Neutrophil (primary cell): ENCODE measurements around the gene HNRNPLL.
A peak's percentile ranks its signal among the peaks of the same experiment; 100 is the strongest.

Experiments
- H3K27ac ChIP-seq: fragments of 200-600 bp; sonication (generic); 2 replicates; pipeline ENCODE4 v1.5.1; 2016; ENCODE audit warnings: mild to moderate bottlenecking, moderate library complexity
- H3K27me3 ChIP-seq: fragments of 200-600 bp; sonication (generic); 2 replicates; pipeline ENCODE4 v1.6.0; 2016; ENCODE audit warnings: mild to moderate bottlenecking
- H3K36me3 ChIP-seq: fragments of 200-600 bp; sonication (generic); 2 replicates; pipeline ENCODE4 v1.5.1; 2017
- H3K4me1 ChIP-seq, 2 experiments: fragments of 200-600 bp in 1 of 2; sonication (generic) in 1 of 2; 1 replicate in 1 of 2; 2 replicates in 1 of 2; pipeline versions ENCODE4 v1.5.1 to v1.6.1; 2013 to 2016; ENCODE audit warnings: low read depth in 1 of 2, low read length in 1 of 2, mild to moderate bottlenecking in 1 of 2, moderate library complexity in 1 of 2; ENCODE audit not compliant: control insufficient read depth in 1 of 2, insufficient read depth in 1 of 2
- H3K4me3 ChIP-seq, 2 experiments: fragments of 200-600 bp in 1 of 2; sonication (generic) in 1 of 2; 1 replicate in 1 of 2; 2 replicates in 1 of 2; pipeline ENCODE4 v1.5.1; 2013 to 2016; ENCODE audit warnings: low read depth in 1 of 2, low read length in 1 of 2, mild to moderate bottlenecking in 1 of 2, moderate library complexity in 1 of 2
- H3K9me3 ChIP-seq: fragments of 200-600 bp; sonication (generic); 2 replicates; pipeline ENCODE4 v1.5.1; 2016
- TF ChIP-seq, protein P1 (sequence below): fragments of 200-600 bp; sonication (generic); IDR thresholded peaks from 2 replicates; pipeline ENCODE4 v1.5.1; 2016; ENCODE audit warnings: antibody characterized with exemption

The HNRNPLL gene

DNA sequence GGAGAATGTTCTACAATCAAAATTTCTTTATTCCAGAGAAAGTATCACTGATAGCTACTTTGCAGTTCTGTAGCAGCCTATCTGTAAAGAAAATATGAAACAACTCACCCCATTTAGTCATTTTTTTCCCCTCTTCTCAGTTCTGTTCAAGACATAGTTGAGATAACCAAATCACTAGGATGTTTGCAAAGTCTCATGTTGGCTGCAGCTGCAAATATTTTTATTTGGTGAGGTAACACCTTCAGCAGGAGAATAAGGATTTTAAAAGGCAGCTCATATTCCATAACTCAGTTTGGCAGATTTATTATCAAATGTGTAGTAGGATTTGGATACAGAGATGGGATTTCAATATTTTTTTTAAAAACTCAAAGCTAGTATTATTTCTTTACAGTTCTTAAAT, 41.0 kb downstream of the HNRNPLL start:
- Histone ChIP-seq H3K9me3 (no peaks in the 10 kb centered on the region), H3K4me1 (peaks cover 0 to under 1% of the 10 kb centered on the region in 2 experiments), H3K4me3 (no peak overlapping the region), H3K27ac (no peak overlapping the region), H3K27me3 (no peaks in the 10 kb centered on the region), H3K36me3 (peaks cover 66% of the 10 kb centered on the region)
- TF ChIP-seq, protein P1, sequence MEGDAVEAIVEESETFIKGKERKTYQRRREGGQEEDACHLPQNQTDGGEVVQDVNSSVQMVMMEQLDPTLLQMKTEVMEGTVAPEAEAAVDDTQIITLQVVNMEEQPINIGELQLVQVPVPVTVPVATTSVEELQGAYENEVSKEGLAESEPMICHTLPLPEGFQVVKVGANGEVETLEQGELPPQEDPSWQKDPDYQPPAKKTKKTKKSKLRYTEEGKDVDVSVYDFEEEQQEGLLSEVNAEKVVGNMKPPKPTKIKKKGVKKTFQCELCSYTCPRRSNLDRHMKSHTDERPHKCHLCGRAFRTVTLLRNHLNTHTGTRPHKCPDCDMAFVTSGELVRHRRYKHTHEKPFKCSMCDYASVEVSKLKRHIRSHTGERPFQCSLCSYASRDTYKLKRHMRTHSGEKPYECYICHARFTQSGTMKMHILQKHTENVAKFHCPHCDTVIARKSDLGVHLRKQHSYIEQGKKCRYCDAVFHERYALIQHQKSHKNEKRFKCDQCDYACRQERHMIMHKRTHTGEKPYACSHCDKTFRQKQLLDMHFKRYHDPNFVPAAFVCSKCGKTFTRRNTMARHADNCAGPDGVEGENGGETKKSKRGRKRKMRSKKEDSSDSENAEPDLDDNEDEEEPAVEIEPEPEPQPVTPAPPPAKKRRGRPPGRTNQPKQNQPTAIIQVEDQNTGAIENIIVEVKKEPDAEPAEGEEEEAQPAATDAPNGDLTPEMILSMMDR = no peak

DNA sequence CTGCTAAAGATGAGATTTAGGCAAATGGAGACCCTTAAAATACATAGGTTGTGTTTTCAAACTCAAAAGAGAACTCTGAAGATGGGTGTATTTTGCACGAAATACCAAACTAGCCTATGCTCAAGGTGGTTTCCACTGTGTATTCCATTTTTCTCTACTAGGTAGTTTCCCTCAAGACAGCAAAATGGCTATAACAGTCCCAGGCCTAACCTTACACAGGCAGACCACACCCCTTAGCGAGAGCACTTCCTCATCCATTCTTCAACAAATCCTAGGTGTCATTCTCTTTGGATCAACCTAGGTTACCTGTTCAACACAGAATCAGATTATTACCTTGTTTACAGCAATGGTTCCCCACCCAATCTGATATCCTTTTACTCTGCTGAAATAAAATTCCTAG, 42.6 kb downstream of the HNRNPLL start:
- Histone ChIP-seq H3K9me3 (no peaks in the 10 kb centered on the region), H3K4me3 (no peak overlapping the region), H3K27me3 (no peaks in the 10 kb centered on the region), H3K36me3 (peaks cover 52% of the 10 kb centered on the region), H3K4me1 (peaks cover 12 to 16% of the 10 kb centered on the region in 2 experiments), H3K27ac (no peak overlapping the region)
- TF ChIP-seq, protein P1 = no peak

DNA sequence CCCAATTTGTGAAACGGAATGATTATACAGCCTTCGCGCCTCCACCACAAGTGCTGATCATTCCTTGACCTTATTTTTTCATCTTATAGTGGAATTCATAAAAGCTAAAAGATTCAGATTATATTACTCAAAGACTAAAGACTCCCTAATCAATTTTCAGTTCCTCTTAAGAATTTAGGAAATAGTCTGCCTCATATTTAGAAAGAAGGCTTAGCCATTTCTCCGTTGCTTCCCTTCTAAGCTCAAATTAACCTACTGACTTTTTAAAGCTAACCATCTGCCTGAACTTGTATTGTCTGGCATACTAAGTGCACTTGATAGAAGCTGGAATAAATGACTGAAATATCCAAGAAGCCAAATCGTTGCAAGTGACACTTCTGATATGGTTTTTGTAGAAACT, 44.7 kb downstream of the HNRNPLL start:
- H3K4me3 ChIP-seq = no peak overlapping the region
- TF ChIP-seq, protein P1 = no peak
- no peaks in the 10 kb centered on the region for H3K9me3 ChIP-seq
- H3K27me3 ChIP-seq = no peaks in the 10 kb centered on the region
- no peak overlapping the region for H3K27ac ChIP-seq
- H3K36me3 ChIP-seq = peaks cover 40% of the 10 kb centered on the region
- H3K4me1 ChIP-seq = peaks cover 12 to 18% of the 10 kb centered on the region in 2 experiments

DNA sequence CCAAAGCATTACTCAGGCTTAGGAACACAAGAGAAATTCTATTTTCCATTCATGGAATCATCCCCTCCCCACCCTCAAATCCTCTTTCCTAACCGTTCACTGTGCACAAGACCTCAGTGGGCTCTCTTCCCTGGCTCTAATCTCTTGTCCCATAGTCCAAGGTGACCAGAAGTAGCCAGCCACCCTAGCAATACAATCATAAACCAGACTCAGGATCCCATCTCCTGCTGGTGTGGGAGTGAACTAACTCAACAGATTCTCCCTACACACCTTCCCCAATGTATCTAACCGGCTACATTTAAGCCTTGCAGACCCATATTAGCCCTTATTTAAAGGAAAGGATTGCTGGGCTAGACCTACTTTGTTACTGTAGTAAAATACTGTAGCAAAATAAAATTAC, 45.5 kb downstream of the HNRNPLL start:
- Histone ChIP-seq H3K36me3 (peaks cover 35% of the 10 kb centered on the region), H3K4me1 (peaks cover 12 to 18% of the 10 kb centered on the region in 2 experiments), H3K9me3 (no peaks in the 10 kb centered on the region), H3K27me3 (no peaks in the 10 kb centered on the region), H3K4me3 (no peak overlapping the region), H3K27ac (no peak overlapping the region)
- TF ChIP-seq, protein P1 = no peak

DNA sequence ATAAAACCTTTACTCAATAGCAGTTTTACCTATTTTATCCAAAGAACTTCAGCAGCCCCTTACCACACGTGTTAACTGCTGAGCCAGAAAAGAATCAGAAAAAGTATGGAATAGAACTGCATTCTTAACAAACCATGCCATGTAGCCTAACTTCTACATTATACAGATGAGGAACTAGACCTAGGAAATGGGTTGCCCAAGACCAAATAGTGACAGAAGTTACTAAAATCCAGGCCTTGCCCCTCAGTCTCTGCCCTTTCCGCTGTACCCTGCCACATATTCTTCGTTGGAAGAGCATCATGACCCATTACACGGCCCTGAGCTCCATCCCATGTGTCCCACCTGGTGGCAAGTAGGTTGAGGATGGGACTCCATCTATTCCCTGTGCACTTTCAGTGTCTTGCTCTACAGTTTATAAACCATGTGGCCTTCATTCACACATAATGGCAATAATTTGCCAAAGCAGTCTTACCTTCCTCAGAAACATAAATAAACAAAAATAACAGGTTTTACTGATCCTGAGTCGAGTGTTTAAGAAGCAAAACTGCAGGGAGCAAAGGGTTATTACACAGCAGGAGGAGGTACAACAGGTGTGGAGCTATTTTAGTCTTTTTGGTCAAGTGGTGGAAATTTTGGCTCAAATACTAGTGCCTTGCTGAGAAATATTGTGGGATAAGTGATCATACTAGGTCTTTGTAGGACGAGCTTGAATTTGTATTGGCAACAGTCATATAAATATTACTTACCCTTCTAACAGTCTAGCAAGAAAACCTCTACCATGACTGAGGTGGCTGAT, 46.5 kb downstream of the HNRNPLL start:
- TF ChIP-seq, protein P1 = no peak
- Histone ChIP-seq H3K27me3 (no peaks in the 10 kb centered on the region), H3K9me3 (no peaks in the 10 kb centered on the region), H3K4me3 (no peak overlapping the region), H3K27ac (peak overlapping the region; percentile 72), H3K4me1 (peaks cover 12 to 18% of the 10 kb centered on the region in 2 experiments), H3K36me3 (peaks cover 32% of the 10 kb centered on the region)
